GM21737 (cell line): ENCODE data around the gene IGFBP6.
"Not testable (repeated sequence)": the region's sequence is repeated elsewhere in the genome, so short reads cannot be mapped to it uniquely, and the experiment has no call there.

Experiments used
- ATAC-seq: cut with Tn5 transposase; IDR thresholded peaks from one replicate; pipeline ENCODE4 v1.9.1; 2021; ENCODE audit warnings: mild to moderate bottlenecking, moderate library complexity; ENCODE audit not compliant: unreplicated experiment

Gene IGFBP6

DNA sequence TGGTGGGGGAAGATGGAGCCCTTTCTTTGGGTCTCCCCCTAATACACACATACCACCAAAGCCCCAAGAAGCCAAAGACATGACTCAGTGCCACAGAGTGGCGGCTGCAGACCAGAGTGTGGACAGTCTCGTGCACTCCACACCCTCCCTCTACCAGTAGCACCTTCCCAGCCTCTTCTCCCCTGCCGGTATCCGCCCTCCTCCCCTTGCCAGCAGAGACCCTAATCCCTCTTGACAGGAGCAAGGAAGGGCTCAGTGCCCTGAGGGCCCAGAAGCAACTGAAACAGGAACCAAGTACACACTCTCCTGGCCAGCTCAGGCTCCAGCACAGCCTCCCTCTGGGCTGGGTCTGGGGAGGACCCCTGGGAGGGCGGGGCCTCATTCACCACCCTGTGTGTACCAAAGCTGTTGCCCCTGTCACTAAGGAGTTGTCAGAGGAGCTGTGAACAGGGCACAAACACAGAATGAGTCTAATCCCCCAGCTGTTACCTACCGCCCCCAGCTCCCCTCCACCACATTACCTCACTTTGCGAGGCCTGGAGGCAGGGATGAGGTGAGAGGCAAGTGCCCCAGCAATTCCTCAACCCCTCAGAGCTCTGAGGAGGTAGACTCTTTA is 26.5 kb upstream of the IGFBP6 start:
- no peak for ATAC-seq

DNA sequence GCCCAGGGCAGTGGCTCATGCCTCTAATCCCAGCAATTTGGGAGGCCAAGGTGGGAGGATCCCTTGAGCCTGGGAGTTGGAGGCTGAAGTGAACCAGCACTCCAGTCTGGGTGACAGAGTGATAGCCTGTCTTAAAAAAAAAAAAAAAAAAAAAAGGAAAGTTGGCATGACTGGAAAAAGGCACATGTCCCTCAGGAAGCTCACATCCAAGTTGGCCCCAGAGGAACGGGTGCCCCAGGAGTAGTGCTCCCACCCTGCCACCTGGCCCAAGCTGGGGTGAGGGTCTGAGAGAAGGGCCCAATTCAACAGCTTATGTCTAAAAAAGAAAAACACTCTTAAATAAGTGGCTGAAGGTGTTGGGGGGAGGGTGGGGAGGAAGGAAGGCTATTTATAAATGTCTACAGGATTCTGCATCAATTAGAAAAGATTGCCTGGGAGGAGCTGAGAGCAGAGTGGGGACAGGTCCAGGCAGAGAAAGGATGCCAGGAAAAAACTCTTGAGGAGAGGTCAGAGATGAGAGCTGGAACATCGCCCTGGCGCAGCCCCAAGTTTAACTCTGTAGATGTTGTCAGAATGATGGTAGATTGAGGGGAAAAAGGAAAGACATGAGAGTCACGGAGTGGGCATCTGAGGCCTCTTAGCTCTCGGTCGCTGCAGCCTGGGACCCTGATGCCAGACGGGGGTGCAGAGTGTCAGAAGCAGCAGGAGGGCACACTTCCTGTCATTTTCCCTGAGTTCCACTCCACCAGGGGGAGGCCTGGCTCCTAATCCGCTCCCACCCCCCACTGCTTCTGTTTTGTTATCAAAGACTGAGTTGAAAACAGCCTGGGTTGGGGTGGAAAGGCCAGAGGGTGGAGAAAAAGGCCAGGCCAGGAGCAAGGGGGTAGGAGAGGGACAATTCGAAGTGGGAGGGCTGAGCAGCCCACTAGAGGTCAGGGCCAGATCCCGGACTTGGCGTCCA is 25.6 kb upstream of the IGFBP6 start:
- ATAC-seq: no peak

DNA sequence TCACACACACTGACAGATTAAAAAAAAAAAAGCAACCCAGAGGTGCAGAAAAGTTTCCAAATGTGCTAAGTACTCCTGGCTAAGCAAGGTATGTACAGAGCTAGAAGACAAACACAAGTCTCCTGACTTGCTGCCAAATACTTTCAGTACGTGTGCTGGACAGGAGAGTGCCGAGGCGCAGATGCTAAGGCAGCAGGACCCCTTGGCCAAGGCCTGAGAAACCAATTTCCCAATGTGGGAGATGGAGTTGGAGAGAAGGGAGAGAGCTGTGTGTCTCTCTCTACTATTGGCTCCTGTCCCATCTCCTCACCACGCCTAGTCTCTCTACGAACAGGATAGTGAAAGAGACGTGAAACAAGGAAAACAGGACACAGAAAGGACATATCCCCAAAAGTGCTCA is 23.6 kb upstream of the IGFBP6 start:
- ATAC-seq: no peak

DNA sequence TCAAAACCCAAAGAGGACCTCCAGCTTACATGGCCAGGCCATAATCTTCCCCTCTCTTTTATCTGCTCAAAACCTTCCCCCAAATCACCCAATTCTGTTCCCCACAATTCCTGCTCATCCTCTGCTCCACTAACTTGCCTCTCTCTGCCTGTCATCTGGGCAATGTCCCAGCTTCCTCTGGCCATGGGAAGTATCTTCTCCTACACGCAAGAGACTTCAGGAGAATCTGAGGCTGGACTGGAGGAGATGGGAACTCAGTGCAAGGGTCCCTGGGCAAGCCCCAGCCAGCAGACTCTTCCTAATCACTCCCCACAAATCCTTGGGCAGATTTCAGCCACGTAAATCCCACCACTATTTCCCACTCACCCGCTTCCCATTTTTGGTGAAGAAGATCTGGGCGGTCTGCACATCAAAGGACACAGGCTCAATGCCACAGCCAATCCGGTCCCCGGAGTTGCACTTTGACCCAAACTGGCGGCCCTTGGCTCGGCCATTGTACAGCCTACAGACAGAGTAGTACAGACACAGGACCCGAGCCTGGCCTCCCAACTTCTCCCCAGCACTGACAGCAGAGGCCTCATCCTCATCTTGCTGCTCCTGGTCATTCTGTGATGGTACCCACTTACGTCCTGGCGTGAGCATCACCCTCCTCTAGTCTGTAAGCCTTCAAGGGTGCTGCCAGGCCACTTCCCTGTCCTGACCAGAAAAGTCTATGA is 23.0 kb upstream of the IGFBP6 start:
- ATAC-seq: no peak

DNA sequence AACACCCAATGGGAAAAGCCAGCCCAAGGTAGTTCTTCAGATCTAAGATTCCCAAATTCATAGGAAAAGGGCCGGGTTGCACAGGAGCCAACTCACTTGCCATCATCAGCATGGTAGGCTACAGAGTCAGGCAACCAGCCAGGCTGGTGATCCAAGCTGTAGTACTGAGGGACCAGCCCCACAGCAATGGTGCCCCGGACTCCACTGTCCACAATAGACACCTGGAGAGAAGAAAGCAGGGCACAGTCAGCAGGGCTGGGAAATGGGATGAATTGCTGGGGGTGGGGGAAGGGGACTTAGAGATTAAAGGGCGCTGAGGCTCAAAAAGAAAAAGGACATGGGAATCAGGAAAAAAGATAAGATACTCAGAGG is 22.5 kb upstream of the IGFBP6 start:
- ATAC-seq: no peak

DNA sequence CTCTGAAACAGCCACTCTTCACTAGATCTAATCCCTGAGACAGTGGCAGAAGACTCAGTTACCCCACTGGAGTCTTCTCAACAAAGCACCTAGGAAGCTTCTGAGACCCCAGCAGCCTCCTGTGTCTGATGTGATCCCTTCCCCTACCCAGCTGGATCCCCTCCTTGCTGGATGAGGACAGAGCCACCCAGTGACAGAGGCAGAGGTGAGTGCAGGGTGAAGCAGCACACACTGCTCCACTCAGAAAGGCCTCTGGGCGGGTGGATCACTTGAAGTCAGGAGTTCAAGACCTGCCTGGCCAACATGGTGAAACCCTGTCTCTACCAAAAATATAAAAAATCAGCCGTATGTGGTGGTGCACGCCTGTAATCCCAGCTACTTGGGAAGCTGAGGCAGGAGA is 21.0 kb upstream of the IGFBP6 start:
- no peak for ATAC-seq

DNA sequence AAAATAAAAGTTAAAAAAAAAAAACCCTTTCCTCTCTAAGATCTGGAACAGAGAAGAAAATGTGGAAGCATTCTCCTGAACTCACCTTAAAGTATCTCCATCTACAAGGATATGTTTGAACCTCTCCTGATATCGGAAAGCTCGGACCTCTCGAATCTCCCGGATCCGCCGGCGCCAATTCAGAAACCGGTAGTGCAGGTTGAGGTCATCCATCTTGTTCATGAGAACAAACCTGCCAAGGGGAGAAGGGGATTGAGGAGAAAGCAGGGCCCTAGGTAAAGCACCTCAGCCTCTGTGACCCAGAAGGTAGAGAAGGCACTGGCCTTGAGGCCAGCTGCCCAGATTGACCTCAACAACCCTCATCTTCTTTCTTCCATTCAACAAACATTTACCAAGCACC is 20.4 kb upstream of the IGFBP6 start:
- no peak for ATAC-seq

DNA sequence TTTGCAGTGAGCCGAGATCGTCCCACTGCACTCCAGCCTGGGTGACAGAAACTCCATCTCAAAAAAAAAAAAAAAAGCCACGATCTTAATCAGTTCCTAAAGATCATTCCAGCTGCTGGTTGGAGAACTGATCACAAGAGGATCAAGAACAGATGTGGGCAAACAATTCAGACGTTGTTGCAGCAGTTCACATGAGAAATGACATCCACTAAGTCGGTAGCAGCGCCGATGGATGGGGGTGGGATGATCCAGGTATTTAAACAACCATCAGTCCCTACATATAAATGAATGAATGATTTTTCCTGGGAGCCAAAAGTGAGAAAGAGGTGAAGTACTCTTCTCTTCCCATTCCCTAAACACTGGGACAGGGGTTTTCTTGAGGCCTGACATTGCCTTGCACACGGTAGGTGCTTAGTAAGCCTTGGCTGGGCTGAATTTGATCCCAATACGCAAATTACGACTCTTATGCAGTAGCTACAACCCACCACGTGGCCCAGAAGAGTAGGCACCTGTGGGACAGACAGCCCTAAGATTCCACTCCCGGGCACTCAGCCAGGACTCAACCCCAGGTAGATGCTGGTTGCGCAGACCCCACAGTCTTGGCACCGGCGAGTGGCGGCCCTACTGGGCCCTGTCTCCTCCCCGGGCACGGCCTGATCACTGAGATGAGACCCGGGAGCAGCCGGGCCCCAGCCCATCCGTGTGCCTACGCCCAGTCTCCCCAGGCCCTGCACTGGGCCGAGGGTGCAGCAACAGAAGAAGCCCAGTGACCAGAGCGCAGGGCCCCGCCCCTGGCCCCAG is 18.8 kb upstream of the IGFBP6 start:
- ATAC-seq: no peak

DNA sequence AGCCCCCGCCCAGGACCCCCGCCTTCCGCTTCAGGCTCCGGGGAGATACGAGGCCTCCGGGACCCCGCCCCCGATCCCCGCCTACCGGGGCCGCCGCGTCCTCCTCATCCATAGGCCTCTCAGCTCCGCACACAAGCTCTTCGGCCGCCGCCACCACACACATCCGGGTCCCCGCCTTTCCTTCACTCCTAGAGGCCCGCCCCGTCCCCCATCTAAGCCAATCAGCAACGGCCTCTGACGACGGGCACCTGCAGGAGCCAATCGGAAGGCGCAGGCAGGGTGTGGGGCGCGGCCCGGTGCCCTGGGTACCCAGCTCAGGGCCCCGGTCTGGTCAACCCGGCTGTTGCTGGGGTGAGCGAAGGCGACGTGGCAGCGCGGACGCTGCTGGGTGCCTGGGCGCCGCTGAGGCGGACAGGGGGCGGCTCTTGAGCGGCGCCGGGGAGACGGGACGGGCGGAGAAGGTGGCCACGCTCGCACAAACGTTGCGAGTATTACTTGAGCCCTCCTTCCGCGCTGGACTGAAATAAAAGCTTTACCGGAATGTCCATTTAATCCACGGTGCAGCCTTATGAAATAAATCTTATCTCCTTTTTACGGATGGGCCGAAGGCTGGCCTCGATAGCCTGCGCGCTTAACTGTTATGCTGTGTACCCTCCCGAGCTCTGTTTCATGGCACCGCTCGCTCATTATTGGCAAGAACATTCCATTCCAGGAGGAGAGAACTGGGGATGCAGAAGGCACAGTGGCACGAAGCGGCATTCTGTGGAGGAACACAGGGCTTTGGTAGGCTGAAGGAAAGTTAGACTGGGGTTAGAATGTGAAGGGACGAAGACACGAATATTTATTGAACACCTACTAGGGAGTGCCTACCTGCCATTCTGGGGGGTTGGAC is 18.0 kb upstream of the IGFBP6 start, which contains the start of gene SPRYD3:
TSS of gene SPRYD3 (minus strand) at position 165 of the 892 bp plus-strand sequence. CDS start at position 108, 57 bp downstream.
- peak; percentile 99 for ATAC-seq

DNA sequence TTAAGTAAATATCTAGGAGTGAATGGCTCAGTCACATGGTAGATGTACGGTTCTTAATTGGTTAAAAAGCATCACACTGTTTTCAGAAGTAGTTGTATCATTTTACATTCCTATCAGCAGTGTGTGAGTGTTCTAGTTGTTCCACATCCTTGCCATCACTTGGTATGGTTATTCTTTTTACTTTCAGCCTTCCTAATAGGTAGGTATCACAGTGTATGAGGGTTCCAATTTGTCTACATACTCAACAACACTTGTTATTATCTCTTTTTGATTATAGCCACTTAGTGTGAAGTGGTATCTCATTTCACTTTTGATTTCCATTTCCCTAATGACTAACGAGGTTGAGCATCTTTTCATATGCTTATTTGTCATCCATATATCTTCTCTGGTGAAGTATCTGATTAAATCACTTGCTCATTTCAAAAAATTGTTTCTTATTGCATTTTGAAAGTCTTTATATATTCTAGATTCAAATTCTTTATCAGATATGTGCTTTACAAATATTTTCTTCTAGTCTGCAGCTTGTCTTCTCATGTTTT is 14.8 kb upstream of the IGFBP6 start:
- ATAC-seq: no peak

DNA sequence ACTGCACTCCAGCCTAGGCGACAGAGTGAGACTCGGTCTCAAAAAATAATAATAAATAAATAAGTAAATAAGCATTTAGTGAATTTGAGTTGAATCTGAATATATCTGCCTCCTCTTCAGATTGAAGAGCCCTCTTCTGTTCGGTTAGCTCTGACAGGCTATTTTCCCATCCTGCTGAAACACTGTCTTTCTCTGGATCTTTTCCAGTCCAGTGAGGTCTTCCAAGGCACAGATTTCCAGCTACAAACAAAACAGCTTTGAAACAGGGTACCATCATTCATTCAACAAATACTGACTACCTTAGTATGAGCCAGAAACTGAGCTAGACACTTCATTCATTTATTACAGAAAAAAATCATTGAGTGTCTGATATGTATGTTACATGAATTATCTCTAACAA is 11.1 kb upstream of the IGFBP6 start:
- no peak for ATAC-seq

DNA sequence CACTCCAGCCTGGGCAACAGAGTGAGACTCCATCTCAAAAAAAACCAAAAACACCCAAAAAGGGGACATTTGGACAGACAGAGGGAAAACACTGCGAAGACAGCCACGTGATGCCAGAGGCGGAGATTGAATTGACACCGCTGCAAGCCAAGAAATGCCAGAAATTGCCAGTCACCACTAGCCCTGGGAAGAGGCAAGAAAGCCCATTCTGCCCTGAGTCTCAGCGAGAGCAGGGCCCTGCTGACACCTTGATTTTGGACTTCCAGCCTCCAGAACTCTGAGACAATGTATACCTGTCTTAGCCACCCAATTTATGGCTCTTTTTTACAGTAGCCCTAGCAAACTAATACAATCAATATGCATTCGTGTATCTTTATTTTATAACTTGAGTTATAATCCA is 7.4 kb upstream of the IGFBP6 start:
- no peak for ATAC-seq

DNA sequence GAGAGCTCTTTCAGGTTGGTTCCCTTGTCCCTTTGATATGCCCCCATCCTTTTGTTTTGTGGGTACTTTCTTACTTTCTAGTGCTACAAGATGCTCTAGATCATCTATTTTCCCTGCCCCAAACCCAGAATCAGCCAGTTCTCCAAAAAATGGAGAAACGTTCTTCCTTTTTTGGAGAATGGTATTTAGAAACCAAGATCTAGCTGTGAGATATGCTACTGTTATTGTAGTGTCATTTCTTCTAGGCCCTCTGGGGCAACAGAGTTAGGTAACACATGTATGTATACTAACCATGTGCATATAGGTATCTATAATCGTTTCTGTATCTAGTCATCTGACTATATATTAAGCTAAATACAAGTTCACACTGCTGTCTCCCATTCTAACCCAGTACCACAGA is 6.9 kb upstream of the IGFBP6 start:
- no peak for ATAC-seq

DNA sequence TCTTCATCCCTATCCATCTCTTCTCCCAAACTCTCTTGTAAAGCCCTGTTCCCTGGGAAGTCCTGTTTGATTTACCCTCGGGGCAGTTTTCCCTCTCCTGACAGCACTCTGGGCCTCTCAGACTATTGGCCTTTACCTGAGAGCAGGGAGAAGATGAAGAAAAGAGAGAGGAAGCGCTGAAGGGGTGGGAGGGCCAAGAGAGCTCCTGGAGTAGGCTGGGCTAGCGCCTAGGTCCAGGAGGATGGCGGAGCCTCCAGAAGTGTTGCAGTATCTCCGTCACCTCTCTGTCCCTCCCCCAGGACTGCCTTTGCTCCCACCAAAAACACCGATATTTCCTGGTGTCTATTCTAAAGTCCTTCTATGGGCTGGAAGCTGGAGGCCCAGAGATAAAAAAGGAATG is 5.7 kb upstream of the IGFBP6 start:
- ATAC-seq: no peak

DNA sequence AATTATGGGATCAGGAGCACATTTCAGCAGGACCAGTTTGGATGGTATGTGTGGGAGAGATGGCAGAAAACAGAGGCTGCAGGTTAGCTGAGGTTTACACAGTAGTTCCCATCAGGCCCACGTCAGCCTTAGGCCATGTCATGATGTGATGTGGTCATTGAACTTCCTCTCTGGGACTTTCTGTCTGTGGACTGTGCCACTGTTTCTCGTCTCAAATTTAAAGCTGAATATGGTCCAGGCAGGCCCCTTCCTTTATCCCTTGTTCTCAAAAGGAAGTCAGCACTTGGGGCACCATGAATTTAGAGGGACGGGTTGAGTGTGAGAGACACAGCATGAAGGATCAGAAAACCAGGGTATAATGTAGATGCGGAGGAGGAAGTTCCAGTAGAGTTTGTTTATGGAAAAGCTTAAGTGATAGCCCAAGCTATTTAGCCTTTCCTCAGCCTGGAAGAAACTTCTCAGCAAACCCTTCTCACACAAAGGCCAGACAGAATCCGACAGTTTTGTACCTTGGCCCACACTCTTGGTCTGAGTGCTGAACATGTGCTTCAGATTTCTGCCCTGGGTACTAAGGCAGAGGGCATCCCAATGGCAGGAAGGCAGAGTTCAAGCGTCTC is 3.6 kb upstream of the IGFBP6 start:
- no peak for ATAC-seq

DNA sequence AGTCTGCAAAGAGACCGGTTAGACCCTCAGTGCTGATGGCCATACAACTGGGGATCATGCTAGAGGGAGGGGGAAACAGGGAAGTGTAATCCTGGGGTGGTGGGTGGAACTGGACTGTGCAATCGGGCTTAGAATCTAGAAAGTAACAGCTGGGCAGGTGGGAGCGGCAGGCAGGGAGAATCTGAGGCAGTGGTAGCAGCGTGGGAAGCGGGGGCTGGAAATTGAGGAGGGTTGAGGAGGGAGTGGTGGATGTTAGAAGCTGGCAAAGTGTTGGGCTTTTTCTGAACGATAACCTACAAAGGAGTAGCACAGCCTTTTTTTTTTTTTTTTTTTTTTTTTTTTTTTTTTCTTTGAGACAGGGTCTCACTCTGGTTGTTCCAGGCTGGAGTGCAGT is 3.1 kb upstream of the IGFBP6 start:
- ATAC-seq: no peak

DNA sequence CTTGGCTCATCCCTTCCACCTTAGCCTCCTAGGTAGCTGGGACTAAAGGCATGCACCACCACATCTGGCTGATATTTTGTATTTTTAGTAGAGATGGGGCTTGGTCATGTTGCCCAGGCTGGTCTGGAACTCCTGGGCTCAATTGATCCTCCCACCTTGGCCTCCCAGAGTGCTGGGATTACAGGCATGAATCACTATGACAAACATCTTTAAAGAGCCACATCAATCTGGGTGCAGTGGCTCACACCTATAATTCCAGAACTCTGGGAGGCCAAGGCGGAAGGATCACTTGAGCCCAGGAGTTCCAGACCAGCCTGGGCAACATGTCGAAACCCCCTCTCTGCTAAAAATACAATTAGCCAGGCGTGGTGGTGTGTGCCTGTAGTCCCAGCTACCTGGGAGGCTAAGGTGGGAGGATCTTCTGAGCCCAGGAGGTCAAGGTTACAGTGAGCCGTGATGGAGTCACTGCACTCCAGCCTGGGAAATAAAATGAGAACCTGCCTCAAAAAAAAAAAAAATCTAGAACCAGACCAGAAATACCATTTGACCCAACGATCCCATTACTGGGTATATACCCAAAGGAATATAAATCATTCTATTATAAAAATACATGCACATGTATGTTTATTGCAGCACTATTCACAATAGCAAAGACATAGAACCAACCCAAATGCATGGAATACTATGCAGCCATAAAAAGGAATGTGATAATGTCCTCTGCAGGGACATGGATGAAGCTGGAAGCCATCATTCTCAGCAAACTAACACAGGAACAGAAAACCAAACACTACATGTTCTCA is 2.5 kb upstream of the IGFBP6 start:
- not testable (repeated sequence) for ATAC-seq

DNA sequence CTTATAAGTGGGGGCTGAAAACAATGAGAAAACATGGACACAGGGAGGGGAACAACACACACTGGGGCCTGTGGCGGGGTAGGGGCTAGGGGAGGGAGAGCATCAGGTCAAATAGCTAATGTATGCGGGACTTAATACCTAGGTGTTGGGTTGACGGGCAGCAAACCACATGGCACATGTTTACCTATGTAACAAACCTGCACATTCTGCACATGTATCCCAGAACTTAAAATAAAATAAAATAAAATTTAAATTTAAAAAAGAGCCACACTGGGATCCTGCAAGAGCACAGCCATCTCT is 1.9 kb upstream of the IGFBP6 start:
- ATAC-seq: not testable (repeated sequence)
